DOHH2 (cell line): ENCODE results near the gene TPSG1.

ENCODE experiments used
- EZH2phosphoT487 ChIP-seq: fragments of 200-600 bp; sonication (generic); IDR thresholded peaks from 2 replicates; pipeline ENCODE4 v1.6.1; 2017; ENCODE audit warnings: borderline replicate concordance, mild to moderate bottlenecking, antibody characterized with exemption, low read length, moderate library complexity, mixed read lengths
- TF ChIP-seq, protein P1 (sequence below): fragments of 200-600 bp; sonication (generic); IDR thresholded peaks from one replicate; pipeline ENCODE4 v1.5.1; 2014; ENCODE audit warnings: antibody characterized with exemption, mild to moderate bottlenecking, low read depth, low read length; ENCODE audit not compliant: poor library complexity, severe bottlenecking

DNA sequence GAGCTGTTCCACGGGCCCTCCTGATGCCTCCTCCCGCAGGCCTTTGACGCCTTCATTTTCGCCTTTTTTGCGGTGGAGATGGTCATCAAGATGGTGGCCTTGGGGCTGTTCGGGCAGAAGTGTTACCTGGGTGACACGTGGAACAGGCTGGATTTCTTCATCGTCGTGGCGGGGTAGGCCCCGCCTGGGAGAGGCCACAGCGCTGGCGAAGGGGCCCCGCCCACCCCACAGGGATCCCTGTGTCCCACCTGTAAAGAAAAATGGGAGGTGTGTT lies 29.7 kb downstream of the TPSG1 start:
- TF ChIP-seq, protein P1, sequence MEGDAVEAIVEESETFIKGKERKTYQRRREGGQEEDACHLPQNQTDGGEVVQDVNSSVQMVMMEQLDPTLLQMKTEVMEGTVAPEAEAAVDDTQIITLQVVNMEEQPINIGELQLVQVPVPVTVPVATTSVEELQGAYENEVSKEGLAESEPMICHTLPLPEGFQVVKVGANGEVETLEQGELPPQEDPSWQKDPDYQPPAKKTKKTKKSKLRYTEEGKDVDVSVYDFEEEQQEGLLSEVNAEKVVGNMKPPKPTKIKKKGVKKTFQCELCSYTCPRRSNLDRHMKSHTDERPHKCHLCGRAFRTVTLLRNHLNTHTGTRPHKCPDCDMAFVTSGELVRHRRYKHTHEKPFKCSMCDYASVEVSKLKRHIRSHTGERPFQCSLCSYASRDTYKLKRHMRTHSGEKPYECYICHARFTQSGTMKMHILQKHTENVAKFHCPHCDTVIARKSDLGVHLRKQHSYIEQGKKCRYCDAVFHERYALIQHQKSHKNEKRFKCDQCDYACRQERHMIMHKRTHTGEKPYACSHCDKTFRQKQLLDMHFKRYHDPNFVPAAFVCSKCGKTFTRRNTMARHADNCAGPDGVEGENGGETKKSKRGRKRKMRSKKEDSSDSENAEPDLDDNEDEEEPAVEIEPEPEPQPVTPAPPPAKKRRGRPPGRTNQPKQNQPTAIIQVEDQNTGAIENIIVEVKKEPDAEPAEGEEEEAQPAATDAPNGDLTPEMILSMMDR: no peak
- TF ChIP-seq EZH2phosphoT487: no peak
